Hematopoietic multipotent progenitor cell treated with erythropoietin and hydrocortisone succinate and interleukin-3 and kit ligand, for 6 days (in vitro differentiated cells): Measurements from ENCODE around the gene CBFA2T3.
A peak's percentile ranks its signal among the peaks of the same experiment; 100 is the strongest.
"Not testable (repeated sequence)": the region's sequence is repeated elsewhere in the genome, so short reads cannot be mapped to it uniquely, and the experiment has no call there.

Experiments used
- DNase-seq: peaks from one replicate; pipeline ENCODE4 v3.0.0-alpha.2; 2015

Gene CBFA2T3

DNA sequence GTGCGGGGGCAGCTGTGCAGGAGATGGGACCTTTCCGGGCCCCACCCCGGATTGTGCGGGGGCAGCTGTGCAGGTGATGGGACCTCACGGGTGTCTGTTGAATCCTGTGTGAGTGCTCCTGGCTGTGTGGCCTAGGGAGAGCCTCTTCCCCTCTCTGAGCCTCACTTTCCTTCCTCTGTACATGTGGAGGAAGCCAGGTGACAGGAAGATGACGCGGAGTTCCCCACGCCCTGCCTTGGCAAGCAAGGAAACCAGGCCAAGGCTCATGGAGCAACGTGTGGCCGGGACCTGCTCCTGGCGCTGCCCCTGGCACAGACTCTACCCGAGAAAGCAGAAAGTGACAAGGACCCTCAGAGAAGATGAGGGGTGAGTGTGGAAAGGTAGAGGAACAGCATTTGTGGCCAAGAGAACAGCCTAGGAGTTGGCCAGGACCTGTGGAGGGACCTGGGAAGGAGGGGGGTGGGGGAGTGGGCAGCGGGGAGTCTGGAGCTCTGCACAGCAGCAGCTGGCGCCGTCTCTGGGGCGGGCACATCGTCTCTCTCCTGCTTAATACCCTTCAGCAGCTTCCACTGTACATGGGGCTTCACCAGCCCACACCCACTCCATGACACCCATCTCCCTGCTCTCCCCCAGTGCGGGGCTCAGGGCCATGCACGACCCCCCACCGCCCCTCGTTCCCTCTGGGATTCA is 72.2 kb downstream of the CBFA2T3 start:
- DNase-seq, result no peak

- no peak for DNase-seq
Measured at GRCh38 chr16:88903267-88903666, 73.7 kb downstream of the CBFA2T3 start.

DNA sequence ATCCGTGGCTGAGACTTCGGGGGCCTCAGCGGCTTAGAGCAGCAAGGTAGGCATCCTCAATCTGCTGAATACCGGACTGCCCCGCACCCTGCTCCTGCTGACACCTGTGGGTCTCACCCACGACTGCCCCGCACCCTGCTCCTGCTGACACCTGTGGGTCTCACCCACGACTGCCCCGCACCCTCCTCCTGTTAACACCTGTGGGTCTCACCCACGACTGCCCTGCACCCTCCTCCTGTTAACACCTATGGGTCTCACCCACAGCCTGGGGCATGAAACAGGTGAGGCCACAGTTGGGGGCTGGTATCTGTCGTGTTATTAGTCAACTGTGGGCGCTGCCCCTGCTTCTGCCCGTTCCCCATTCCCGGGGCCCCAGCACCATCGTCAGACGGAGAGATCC is 74.3 kb downstream of the CBFA2T3 start:
- no peak for DNase-seq

- no peak for DNase-seq
Measured at GRCh38 chr16:88901718-88902337, 75.2 kb downstream of the CBFA2T3 start.

DNA sequence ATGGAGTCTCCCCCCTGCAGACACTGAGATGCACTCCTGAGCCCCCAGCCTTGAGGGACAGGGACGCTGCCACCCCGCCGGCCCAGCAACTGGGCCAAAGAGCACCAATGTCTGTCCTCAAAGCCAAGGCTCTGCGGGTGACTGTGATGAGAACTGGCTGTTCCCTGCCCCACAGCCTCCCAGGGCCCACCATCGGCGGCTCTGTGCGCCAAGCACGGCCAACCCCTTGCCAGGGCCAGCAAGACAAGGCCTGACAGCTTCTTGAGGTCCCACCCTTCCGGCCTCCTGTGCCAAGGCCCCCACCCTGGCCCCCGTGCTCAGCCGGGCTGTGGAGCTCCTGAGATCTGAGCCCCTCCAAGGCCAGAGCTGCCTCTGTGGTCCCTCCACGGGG is 76.3 kb downstream of the CBFA2T3 start:
- DNase-seq, result no peak

DNA sequence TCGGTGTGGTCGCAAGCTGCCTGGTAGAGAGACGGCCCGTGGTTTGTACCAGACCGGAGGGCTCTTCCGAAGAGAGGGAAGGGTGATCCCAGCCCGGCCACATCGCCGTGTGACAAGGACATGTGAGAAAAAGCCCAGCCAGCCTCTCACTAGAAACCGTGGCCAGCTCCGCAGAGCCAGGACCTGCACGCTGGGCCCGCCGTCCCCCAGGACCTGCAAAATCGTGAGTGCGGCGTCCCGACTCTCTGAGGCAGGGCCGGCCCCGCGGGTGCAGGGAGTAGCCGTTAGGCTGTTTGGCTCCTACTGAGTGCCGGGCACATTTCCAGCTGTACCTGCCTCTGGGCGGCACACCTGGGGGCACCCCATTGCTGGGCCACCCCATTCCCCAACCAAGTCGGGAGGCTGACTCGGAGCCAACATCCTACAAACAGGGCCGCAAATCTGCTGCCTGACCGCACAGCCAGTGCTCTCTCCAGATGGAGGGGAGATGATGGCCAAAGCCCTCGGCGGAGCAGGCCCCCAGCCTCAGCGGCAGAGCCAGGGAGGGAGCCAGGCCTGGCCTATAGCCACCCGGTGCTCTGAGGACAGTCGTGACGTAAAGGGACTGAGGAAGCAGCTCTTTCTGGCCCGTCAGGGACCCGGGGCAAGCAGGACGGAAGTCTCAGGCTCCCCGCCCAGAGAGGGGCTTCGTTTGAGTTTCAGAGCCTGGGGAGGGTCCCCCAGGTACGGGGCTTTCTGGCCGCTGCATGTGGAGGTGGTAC is 76.9 kb downstream of the CBFA2T3 start:
- DNase-seq, result no peak

DNA sequence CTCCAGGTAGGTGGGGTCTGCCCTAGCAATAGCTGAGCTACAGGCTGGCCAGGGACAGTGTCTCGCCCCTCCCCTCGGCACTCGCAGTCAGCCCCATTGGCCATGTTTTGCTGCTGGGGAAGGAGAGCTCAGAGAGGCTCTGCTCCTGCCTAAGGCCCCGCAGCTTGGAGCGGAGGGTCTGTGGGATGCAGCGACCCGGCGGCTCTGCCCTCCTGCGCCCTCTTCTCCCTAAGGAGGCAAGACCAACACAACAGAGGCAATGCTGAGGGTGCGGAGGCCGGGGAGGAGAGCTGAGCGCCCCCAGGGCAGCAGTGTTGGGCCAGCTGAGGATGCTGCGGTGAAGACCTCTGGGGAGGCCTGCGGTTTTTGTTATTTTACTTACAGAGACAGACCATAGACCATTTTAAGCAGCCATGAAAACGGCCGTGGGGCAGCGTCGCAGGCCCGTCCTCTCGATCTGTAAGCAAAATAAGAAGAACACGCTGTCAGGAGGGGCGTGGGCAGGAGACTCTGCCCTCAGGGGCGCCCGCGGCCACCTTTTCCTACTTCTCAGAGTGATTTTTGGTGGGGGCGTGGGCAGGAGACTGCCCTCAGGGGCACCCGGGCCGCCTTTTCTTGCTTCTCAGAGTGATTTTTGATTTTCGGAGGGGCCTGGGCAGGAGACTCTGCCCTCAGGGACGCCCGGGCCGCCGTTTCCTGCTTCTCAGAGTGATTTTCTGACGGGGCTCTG is 79.1 kb downstream of the CBFA2T3 start:
- no peak for DNase-seq

DNA sequence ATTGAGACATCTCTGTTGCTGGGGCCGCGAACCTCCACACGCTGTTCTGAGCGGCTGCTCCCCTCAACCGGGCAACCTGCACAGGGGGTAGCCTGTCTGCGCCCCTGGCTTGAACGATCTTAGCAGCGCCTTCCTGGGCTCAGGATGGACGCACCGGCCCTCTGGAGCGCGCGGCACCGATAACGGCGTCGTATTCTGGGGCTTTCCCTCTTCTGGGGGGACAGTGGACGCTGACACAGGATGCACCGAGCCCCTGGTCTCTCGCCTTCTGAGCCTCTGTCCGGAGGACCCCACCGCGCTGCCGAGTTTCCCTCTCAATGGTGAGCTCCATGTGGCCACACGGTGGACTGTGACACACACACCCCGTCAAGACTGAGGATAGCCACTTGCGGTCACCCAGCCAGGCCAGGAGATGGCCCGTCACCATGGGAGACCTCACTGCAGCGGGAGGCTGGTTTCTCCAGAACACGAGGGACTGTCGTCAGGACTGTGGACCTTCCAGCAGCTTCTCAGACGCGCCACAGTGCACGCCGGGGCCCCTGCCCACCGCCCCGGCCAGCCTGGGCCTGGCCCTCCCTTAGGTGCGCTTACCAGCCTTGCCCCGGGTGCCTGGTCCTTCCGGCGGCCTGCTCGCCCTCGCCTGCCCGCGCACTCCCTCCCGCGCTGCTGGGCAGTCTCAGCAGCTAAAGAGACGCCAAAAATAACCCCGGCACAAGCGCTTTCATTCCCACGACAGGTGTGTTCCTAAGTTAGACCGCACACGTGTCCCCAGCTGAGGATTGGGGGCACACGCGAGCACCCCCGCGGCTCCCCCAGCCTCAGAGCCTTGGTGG is 80.6 kb downstream of the CBFA2T3 start:
- DNase-seq, result no peak

GRCh38 chr16:88895335-88895734 is 81.7 kb downstream of the CBFA2T3 start:
- no peak for DNase-seq

DNA sequence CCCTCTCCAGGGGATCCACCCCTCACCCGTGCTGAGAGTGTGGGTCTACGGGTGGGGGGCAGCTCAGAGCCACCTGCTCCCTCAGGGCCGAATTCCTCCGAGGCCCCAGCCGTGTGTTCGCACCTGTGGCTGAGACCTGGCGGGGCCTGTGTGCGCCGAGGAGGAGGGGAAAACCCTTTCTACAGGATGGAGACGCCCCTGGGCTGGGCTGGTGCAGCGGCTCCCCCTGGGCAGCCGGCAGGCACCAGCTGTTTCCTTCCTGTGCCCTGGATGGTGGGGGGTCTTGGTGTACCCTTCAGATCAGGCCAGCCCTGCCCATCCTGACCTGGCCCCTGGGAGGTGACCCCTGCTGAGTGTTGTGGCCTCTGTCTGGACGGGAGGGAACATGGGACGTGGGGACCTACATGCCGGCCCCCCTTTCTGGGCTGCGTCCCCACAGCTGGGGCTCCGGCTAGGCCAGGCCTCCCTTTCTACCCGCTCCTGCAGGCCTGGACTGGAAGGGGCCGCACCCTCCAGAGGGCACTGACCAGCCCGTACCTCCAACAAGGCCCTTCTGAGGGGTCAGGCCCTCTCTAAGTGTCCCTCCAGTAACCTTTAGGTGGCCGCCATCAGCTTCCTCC is 82.2 kb downstream of the CBFA2T3 start:
- no peak for DNase-seq

DNA sequence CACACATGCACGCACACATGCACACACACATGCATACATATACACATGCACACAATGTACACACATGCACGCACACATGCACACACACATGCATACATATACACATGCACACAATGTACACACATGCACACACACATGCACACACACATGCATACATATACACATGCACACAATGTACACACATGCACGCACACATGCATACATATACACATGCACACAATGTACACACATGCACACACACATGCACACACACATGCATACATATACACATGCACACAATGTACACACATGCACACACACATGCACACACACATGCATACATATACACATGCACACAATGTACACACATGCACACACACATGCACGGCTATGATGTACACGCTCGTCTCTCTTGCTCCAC is 82.7 kb downstream of the CBFA2T3 start:
- DNase-seq, result not testable (repeated sequence)

- no peak for DNase-seq
Measured at GRCh38 chr16:88893127-88893968, 83.7 kb downstream of the CBFA2T3 start.

DNA sequence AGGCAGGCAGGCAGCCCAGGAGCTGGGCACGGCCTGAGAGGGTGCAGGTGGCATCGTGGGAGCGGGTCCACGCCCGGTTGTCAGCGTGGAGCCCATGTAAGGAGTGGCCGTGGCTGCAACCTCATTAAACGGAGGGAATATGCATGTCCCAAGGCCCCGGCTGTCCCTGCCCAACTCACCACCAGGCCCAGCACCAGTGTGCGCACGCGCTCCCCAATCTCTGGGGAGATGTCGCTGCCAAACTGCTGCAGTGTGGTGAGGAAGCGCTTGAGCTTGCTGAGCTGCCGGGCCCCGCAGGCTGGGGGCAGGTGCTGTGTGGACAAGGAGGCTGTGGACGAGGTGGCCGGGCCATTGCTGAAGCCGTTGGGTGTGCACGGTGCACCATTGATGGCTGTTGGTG is 84.9 kb downstream of the CBFA2T3 start:
- no peak for DNase-seq

GRCh38 chr16:88891083-88891482 is 85.9 kb downstream of the CBFA2T3 start:
- DNase-seq, result no peak

DNA sequence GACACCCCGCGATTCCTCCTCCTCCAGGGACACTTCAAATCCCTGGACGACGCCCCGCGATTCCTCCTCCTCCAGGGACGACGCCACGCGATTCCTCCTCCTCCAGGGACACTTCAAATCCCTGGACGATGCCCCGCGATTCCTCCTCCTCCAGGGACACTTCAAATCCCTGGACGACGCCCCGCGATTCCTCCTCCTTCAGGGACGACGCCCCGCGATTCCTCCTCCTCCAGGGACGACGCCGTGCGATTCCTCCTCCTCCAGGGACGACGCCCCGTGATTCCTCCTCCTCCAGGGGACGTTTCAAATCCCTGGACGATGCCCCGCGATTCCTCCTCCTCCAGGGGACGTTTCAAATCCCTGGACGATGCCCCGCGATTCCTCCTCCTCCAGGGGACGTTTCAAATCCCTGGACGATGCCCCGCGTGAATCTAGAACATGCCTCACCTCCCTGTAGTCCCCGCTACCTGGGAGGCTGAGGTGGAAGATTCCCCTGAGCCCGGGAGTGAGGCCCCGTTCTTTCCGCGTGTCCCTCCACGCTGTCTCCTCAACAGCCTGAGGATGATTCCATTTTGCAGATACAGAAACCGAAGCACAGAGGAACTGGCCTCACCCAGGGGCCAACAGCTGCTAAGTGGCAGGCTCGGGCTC is 87.2 kb downstream of the CBFA2T3 start:
- DNase-seq, result not testable (repeated sequence)

DNA sequence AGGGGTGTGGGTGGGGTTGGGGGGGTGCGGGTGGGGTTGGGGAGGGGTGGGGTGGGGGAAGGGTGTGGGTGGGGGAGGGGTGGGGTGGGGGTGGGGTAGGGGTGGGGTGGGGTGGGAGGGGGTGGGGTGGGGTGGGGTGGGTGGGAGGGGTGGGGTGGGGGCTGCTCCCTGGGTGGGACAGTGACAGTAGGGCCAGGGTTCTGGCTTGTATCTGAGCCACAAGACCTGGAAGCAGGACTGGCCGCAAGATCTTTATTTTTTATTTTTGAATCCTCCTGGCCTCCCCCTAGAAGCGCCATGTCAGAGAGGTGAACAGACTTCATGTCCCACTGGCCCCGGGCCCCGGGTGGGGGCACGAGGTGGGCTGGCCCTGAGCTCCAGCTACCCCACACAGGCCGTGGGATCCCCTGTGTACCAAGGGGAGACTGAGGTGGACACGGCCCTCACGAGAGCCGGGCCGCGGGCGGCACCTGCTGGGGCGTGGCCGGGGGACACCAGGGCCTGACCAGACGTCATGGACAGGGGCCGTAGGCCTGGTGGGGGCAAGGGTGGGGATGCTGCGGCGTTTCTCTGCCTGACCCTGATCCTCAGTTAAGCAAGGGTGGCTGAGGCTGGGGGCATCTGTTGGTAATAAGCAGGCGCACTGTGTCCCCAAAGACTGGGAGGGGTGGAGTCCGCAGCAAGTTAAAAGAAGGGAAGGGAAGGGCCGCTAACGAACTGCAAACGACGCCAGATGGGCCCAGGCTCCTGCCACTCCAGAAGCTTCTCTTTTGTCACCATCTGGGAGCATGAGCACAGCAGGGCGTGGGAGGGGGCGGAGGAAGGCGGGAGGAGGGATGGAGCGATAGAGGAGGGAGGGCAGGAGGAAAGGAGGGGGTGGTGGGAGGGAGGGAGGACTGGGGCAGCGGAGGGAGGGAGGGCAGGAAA is 88.3 kb downstream of the CBFA2T3 start:
- peak; percentile 59 for DNase-seq

- no peak for DNase-seq
Measured at GRCh38 chr16:88888057-88888456, 89.0 kb downstream of the CBFA2T3 start.

- no peak for DNase-seq
Measured at GRCh38 chr16:88886845-88887521, 90.0 kb downstream of the CBFA2T3 start.

DNA sequence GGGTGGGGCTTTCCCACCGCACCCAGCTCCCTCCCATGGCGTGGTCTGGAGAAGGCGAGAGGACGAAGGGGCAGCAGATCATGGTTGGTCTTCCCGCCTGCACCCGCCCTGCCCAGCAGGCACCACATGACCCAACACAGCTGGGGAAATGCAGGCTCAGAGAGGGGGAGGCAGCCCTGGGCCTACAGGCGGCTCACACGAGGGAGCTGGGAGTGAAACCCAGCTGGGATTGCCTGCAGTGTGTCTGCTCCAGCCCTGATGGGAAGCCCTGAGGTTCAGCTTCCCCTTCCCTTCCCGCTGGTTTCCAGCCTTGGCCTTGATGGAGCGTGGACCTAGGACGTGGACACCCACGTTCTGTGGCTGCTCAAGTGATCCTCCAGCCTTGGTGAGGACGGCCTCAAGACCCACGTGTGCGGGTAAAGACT is 90.6 kb downstream of the CBFA2T3 start:
- DNase-seq, result no peak
